GM18499 (cell line): ENCODE results near the gene MAST2.
"Not testable (repeated sequence)": the region's sequence is repeated elsewhere in the genome, so short reads cannot be mapped to it uniquely, and the experiment has no call there.

ENCODE experiments used
- ATAC-seq: cut with Tn5 transposase; IDR thresholded peaks from one replicate; pipeline ENCODE4 v1.9.1; 2021; ENCODE audit warnings: moderate number of reproducible peaks; ENCODE audit not compliant: insufficient read depth, unreplicated experiment

Gene MAST2

GRCh38 chr1:45928486-45929205 lies 125.2 kb downstream of the MAST2 start:
- ATAC-seq, result no peak

GRCh38 chr1:45929257-45929687 lies 125.9 kb downstream of the MAST2 start:
- no peak for ATAC-seq

- ATAC-seq, result no peak
Observed at GRCh38 chr1:45930258-45931150, 127.1 kb downstream of the MAST2 start.

GRCh38 chr1:45932205-45932604 lies 128.8 kb downstream of the MAST2 start:
- ATAC-seq, result not testable (repeated sequence)

- no peak for ATAC-seq
Observed at GRCh38 chr1:45934947-45935346, 131.5 kb downstream of the MAST2 start.

GRCh38 chr1:45938029-45938428 lies 134.6 kb downstream of the MAST2 start:
- ATAC-seq, result no peak

GRCh38 chr1:45942411-45942810 lies 139.0 kb downstream of the MAST2 start:
- ATAC-seq, result no peak

GRCh38 chr1:45943185-45943584 lies 139.8 kb downstream of the MAST2 start:
- ATAC-seq, result no peak

- ATAC-seq, result no peak
Observed at GRCh38 chr1:45945426-45945825, 142.0 kb downstream of the MAST2 start.

- ATAC-seq, result not testable (repeated sequence)
Observed at GRCh38 chr1:45949462-45949861, 146.1 kb downstream of the MAST2 start.

- no peak for ATAC-seq
Observed at GRCh38 chr1:45952072-45952471, 148.7 kb downstream of the MAST2 start.

GRCh38 chr1:45953934-45954847 lies 150.8 kb downstream of the MAST2 start:
- ATAC-seq, result no peak

- no peak for ATAC-seq
Observed at GRCh38 chr1:45957684-45958083, 154.3 kb downstream of the MAST2 start.

GRCh38 chr1:45958317-45958716 lies 154.9 kb downstream of the MAST2 start:
- ATAC-seq, result no peak

- no peak for ATAC-seq
Observed at GRCh38 chr1:45960930-45961715, 157.7 kb downstream of the MAST2 start.

- ATAC-seq, result not testable (repeated sequence)
Observed at GRCh38 chr1:45961936-45962335, 158.5 kb downstream of the MAST2 start.

- ATAC-seq, result no peak
Observed at GRCh38 chr1:45968941-45969666, 165.7 kb downstream of the MAST2 start.

GRCh38 chr1:45969866-45970265 lies 166.5 kb downstream of the MAST2 start:
- ATAC-seq, result no peak

- ATAC-seq, result no peak
Observed at GRCh38 chr1:45971335-45971734, 167.9 kb downstream of the MAST2 start.
